ENCODE results near the gene METTL23.

METTL23 gene

GRCh38 chr17:76733618-76733957 lies 6.9 kb downstream of the METTL23 start:
- H3F3A ChIP-seq (ENCODE audit: insufficient read depth, low read length) = peaks cover 72% of the 10 kb centered on the region
- H3K4me1 ChIP-seq (ENCODE audit: low read length) = peaks cover 7% of the 10 kb centered on the region; the same call in 1 of the 2 replicates
- H3K4me2 ChIP-seq (ENCODE audit: low read depth, low read length) = peak overlapping the region; percentile 83; the same call in 1 of the 2 replicates
- H3K36me3 ChIP-seq (replicated peaks; ENCODE audit: insufficient read depth, low read length) = peaks cover 33% of the 10 kb centered on the region
- no peak for DNase-seq
- H2AFZ ChIP-seq (ENCODE audit: low read length) = no peak overlapping the region
- no peaks in the 10 kb centered on the region for H3K9me3 ChIP-seq (replicated peaks; ENCODE audit: insufficient read depth, low read length)
- H3K4me3 ChIP-seq (ENCODE audit: low read length) = peak overlapping the region; percentile 95
- H4K20me1 ChIP-seq (ENCODE audit: insufficient read depth, low read length) = peaks cover 33% of the 10 kb centered on the region
- peak overlapping the region; percentile 92; the same call in 1 of the 2 replicates for H3K27ac ChIP-seq (ENCODE audit: low read length)
- H3K79me2 ChIP-seq (ENCODE audit: low read length) = peaks cover 82% of the 10 kb centered on the region
- TF ChIP-seq, protein P1, sequence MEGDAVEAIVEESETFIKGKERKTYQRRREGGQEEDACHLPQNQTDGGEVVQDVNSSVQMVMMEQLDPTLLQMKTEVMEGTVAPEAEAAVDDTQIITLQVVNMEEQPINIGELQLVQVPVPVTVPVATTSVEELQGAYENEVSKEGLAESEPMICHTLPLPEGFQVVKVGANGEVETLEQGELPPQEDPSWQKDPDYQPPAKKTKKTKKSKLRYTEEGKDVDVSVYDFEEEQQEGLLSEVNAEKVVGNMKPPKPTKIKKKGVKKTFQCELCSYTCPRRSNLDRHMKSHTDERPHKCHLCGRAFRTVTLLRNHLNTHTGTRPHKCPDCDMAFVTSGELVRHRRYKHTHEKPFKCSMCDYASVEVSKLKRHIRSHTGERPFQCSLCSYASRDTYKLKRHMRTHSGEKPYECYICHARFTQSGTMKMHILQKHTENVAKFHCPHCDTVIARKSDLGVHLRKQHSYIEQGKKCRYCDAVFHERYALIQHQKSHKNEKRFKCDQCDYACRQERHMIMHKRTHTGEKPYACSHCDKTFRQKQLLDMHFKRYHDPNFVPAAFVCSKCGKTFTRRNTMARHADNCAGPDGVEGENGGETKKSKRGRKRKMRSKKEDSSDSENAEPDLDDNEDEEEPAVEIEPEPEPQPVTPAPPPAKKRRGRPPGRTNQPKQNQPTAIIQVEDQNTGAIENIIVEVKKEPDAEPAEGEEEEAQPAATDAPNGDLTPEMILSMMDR (IDR thresholded peaks at IDR 0.05; ENCODE audit: low read length) = no peak
- TF ChIP-seq EZH2 (optimal IDR thresholded peaks at IDR 0.05; ENCODE audit: low read depth, low read length) (no peak), EZH2phosphoT487 (IDR thresholded peaks at IDR 0.05; ENCODE audit: low read length) (no peak)
- H3K9me2 ChIP-seq (replicated peaks; ENCODE audit: insufficient read depth, low read length) = no peaks in the 10 kb centered on the region
- H3K27me3 ChIP-seq (replicated peaks; ENCODE audit: insufficient read depth, low read length) = no peaks in the 10 kb centered on the region
- H3K9ac ChIP-seq (ENCODE audit: low read length) = peak overlapping the region; percentile 99; the same call in 1 of the 2 replicates

DNA sequence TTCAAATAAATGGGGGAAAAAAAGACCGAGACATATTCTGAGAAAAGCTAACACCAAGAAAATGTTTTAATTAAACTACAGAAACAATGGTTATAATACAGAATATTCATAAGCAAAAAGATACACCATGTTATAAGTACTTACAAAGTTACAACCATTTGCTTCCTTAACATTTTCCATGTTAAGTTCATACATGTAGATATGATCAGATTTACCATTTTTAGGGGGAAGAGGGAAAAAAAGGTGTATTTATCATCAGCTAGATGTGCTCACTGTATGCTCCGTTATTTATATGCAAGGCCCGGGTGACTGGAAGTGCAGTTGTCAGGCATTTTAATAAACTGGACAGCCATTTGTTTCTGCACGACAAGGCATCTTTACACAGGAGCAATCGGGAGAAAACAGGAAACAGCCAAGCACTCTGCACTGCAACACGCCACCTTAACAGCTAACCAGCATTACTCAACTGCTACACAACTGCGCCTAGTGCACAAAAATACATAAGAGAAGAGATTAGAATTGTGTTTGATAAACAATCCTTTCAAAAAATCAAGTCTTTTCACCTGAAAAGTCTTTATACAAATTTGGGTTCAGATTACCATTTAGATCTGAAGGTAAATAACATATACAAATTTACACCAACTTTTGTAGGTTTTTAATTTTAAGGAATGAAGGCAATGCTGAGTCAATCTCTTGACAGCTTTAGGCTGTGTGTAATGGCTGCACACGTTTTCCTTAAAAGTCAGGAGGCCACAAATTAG lies 7.6 kb downstream of the METTL23 start:
- H2AFZ ChIP-seq (ENCODE audit: low read length) = no peak overlapping the region
- peak overlapping the region; percentile 92; the same call in 1 of the 2 replicates for H3K27ac ChIP-seq (ENCODE audit: low read length)
- TF ChIP-seq EZH2 (optimal IDR thresholded peaks at IDR 0.05; ENCODE audit: low read depth, low read length) = no peak
- TF ChIP-seq EZH2phosphoT487 (IDR thresholded peaks at IDR 0.05; ENCODE audit: low read length) = no peak
- TF ChIP-seq, protein P1 (IDR thresholded peaks at IDR 0.05; ENCODE audit: low read length) = no peak
- DNase-seq = no peak
- peak overlapping the region; percentile 99 for H3K9ac ChIP-seq (ENCODE audit: low read length)
- H4K20me1 ChIP-seq (ENCODE audit: insufficient read depth, low read length) = peaks cover 33% of the 10 kb centered on the region
- no peaks in the 10 kb centered on the region for H3K9me3 ChIP-seq (replicated peaks; ENCODE audit: insufficient read depth, low read length)
- H3K4me2 ChIP-seq (ENCODE audit: low read depth, low read length) = peak overlapping the region; percentile 83
- no peaks in the 10 kb centered on the region for H3K9me2 ChIP-seq (replicated peaks; ENCODE audit: insufficient read depth, low read length)
- H3K4me3 ChIP-seq (ENCODE audit: low read length) = peak overlapping the region; percentile 95
- H3K36me3 ChIP-seq (replicated peaks; ENCODE audit: insufficient read depth, low read length) = peaks cover 33% of the 10 kb centered on the region
- no peaks in the 10 kb centered on the region for H3K27me3 ChIP-seq (replicated peaks; ENCODE audit: insufficient read depth, low read length)
- peaks cover 14% of the 10 kb centered on the region for H3K4me1 ChIP-seq (ENCODE audit: low read length)
- peaks cover 71% of the 10 kb centered on the region for H3F3A ChIP-seq (ENCODE audit: insufficient read depth, low read length)
- H3K79me2 ChIP-seq (ENCODE audit: low read length) = peaks cover 82% of the 10 kb centered on the region

GRCh38 chr17:76735006-76735405 lies 8.4 kb downstream of the METTL23 start:
- Histone ChIP-seq H3K79me2 (ENCODE audit: low read length) (peaks cover 81% of the 10 kb centered on the region), H3K9me3 (replicated peaks; ENCODE audit: insufficient read depth, low read length) (no peaks in the 10 kb centered on the region), H3F3A (ENCODE audit: insufficient read depth, low read length) (peaks cover 63% of the 10 kb centered on the region), H2AFZ (ENCODE audit: low read length) (no peak overlapping the region), H3K27ac (ENCODE audit: low read length) (peak overlapping the region; percentile 92; the same call in 1 of the 2 replicates), H4K20me1 (ENCODE audit: insufficient read depth, low read length) (peaks cover 33% of the 10 kb centered on the region), H3K9ac (ENCODE audit: low read length) (peak overlapping the region; percentile 99), H3K4me1 (ENCODE audit: low read length) (peaks cover 19% of the 10 kb centered on the region), H3K4me2 (ENCODE audit: low read depth, low read length) (peak overlapping the region; percentile 83), H3K36me3 (replicated peaks; ENCODE audit: insufficient read depth, low read length) (peaks cover 33% of the 10 kb centered on the region), H3K27me3 (replicated peaks; ENCODE audit: insufficient read depth, low read length) (no peaks in the 10 kb centered on the region), H3K4me3 (ENCODE audit: low read length) (peak overlapping the region; percentile 95), H3K9me2 (replicated peaks; ENCODE audit: insufficient read depth, low read length) (no peaks in the 10 kb centered on the region)
- TF ChIP-seq, protein P1 (IDR thresholded peaks at IDR 0.05; ENCODE audit: low read length) = no peak
- TF ChIP-seq EZH2 (optimal IDR thresholded peaks at IDR 0.05; ENCODE audit: low read depth, low read length) = no peak
- TF ChIP-seq EZH2phosphoT487 (IDR thresholded peaks at IDR 0.05; ENCODE audit: low read length) = no peak
- DNase-seq = peak; percentile 82

Measured in MM.1S (cell line).